COLO668 (cell line): ENCODE results near the gene MAP2.
"Not testable (repeated sequence)": the region's sequence is repeated elsewhere in the genome, so short reads cannot be mapped to it uniquely, and the experiment has no call there.

Experiments used
- DNase-seq: peaks from one replicate; lab custom pipeline; 2025; ENCODE audit not compliant: unreplicated experiment; lab: John Stamatoyannopoulos, UW

Gene MAP2

GRCh38 chr2:209473930-209474419 lies 50.1 kb downstream of the MAP2 start:
- DNase-seq: no peak

GRCh38 chr2:209474960-209475359 lies 51.1 kb downstream of the MAP2 start:
- DNase-seq: no peak

- no peak for DNase-seq
Measured at GRCh38 chr2:209476367-209477208, 52.7 kb downstream of the MAP2 start.

DNA sequence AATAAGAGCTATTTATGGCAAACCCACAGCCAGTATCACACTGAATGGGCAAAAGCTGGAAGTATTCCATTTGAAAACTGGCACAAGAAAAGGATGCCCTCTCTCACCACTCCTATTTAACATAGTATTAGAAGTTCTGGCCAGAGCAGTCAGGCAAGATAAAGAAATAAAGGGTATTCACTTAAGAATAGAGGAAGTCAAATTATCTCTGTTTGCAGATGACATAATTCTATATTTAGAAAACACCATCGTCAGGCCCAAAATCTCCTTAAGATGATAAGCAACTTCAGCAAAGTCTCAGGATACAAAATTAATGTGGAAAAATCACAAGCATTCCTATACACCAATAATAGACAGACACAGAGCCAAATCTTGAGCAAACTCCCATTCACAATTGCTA lies 68.4 kb downstream of the MAP2 start:
- not testable (repeated sequence) for DNase-seq

DNA sequence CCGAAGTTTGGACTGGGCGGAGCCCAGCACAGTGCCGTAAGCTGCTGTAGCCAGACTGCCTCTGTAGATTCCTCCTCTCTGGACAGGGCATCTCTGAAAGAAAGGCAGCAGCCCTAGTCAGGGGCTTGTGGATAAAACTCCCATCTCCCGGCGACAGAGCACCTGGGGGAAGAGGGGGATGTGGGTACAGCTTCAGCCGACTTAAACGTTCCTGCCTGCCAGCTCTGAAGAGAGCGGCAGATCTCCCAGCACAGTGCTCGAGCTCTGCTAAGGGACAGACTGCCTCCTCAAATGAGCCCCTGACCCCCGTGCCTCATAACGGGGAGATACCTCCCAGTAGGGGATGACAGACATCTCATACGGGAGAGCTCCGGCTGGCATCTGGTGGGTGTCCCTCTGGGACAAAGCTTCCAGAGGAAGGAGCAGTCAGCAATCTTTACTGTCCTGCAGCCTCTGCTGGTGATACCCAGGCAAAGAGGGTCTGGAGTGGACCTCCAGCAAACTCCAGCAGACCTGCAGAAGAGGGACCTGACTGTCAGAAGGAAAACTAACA lies 71.3 kb downstream of the MAP2 start:
- DNase-seq: not testable (repeated sequence)

DNA sequence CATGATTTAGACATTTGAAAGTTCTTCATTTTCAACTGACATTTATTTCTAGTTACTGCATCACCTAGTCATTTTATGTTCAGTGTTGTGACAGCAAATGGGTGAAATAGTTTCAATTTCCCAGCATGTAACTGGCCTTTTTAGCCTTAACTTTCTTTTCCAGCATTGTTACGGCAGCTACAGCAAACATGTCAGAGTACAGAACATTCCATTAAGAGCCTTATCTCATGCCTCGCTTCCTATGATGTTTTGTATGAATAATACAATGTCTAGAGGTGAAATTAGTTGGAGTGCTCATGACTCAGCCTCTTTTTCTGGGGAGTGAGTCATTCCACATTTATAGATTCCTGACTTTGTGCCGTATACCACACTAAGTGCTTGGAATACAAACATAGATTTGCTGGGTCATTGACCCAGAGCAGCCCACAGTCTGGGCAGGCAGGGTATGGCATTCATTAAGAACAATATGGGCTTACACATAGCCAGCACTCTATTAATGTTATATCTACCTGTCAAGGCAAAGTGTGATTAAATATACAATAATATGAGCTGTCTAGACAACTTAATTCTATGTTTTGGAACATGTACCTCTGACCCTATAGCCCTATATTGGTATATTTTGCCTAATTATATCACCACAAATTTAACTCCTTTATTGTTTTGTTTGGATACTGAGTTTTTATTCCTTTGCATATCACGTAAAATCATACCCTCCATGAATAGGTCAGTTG lies 72.2 kb downstream of the MAP2 start:
- DNase-seq: peak; percentile 74

DNA sequence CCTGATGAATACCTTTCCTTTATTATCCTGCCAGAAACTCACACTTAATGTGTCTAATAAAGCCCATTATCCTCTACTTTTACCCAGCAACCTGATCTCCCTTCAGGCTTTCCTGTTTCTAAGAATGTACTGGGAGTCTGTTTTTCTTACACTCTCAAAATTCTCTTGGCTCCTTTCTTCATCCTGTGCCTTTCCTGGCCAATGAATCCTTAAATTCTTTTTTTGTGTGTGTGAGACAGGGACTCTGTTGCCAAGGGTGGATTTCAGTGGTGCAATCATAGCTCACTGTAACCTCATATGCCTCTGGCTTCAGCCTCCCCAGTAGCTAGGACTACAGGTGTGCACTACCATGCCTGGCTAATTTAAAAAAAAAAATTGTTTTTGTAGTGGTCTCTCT lies 72.7 kb downstream of the MAP2 start:
- no peak for DNase-seq

- DNase-seq: no peak
Measured at GRCh38 chr2:209498614-209499013, 74.8 kb downstream of the MAP2 start.

DNA sequence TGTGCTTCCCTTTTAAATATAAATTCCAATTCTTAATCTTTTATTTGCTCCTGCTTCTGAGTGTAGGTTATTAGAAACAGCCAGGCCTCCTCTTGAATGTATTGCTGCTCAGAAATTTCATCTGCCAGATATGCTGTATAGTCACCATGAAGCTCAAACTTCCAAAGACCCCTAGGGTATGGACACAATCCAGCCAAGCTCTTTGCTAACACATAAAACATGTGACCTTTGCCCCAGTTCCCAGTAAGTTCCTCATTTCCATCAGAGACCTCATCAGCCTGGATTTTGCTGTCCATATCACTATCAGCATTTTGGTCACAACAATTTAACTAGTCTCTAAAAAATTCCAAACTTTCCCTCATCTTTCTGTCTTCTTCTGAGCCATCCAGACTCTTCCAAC lies 75.2 kb downstream of the MAP2 start:
- no peak for DNase-seq

GRCh38 chr2:209501579-209501978 lies 77.7 kb downstream of the MAP2 start:
- no peak for DNase-seq

DNA sequence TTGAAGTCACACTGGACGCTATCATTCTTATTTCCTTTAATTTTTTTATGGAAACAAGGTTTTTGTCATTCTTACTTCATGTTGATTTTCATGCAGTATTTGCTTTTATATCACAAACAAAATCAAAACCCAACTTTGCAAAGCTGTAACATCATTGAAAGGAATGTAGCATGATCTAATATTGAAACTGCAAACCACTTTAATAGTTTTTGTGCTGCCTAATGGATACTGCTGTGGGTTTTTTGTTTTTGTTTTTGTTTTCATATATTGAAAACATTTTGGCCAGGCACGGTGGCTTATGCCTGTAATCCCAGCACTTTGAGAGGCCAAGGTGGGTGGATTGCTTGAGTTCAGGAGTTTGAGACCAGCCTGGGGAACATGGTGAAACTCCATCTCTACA lies 81.6 kb downstream of the MAP2 start:
- no peak for DNase-seq

- no peak for DNase-seq
Measured at GRCh38 chr2:209508255-209508654, 84.4 kb downstream of the MAP2 start.

- no peak for DNase-seq
Measured at GRCh38 chr2:209511637-209512036, 87.8 kb downstream of the MAP2 start.

GRCh38 chr2:209512971-209513370 lies 89.1 kb downstream of the MAP2 start:
- DNase-seq: no peak

- no peak for DNase-seq
Measured at GRCh38 chr2:209517436-209517835, 93.6 kb downstream of the MAP2 start.

DNA sequence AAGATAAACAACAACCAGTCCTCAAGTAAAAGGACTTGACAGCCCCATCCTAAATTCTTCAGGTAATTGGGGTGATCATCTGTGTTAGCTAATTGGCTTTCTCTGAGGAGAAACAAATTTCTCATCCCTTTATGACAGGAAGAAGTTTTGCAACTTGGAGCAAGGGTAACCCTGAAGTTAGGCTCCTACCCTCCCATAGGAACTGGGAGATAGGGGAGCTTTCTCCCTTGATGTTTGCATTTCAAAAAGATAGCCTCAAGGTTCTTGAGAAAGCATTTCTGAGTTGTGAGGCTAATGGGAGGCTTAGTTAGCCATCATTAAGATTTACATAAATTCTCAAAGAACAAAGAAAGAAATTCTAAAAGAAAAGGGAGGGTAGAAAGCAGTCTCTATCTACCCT lies 95.4 kb downstream of the MAP2 start:
- no peak for DNase-seq

GRCh38 chr2:209519906-209520305 lies 96.1 kb downstream of the MAP2 start:
- DNase-seq: no peak

GRCh38 chr2:209523041-209523740 lies 99.3 kb downstream of the MAP2 start:
- DNase-seq: no peak

DNA sequence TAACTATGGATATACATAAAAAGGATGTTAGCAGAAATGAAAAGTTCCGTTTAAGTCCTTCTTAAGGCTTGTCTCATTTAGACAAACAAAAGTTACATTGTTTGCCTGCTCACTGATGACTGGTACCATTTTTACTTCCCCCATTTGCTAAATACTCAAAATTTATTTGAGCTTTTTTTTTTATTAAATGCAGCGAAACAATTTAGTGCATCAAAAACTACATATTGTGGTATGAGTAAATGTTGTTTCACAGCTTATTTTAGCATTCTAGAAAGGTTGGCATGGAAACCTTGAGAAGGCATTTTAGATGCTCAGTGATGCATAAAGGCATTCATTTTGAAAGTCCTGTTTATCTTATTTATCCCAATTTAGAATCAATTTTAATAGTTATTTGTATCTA lies 100.0 kb downstream of the MAP2 start:
- no peak for DNase-seq

DNA sequence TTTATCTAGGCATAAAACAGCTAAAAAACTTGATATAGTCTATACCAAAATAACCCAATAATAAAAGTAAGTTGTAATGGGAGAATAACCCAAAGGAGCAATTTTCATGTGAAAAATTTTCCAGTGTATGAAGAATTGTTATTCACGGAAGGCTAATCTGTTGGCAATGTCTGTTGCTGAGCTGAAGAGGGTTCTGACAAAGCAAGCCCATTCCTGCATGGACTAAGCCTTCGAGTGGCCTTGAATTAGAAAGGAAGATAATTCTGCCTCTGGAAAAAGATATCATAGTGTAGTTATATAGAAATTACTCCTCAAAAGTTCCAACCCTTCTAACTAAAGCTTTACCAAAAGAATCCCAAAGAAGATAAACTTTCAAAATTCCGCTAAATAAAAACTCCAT lies 101.5 kb downstream of the MAP2 start:
- DNase-seq: no peak

- no peak for DNase-seq
Measured at GRCh38 chr2:209525834-209526281, 102.0 kb downstream of the MAP2 start.
